CD4-positive, alpha-beta T cell treated with Interferon alpha-2 for 1 hour (primary cell): ENCODE measurements around the gene FEZF1.

ENCODE experiments used
- DNase-seq, 2 donors: peaks; one replicate each; pipeline ENCODE4 v3.0.0-alpha.2; 2020 to 2022

FEZF1 gene

GRCh38 chr7:122304319-122304975 lies at the start of gene FEZF1:
FEZF1 (minus strand) TSS chr7:122304750; CDS start chr7:122304437, 313 bp downstream.
- DNase-seq: no peak

- DNase-seq: no peak
Measured at GRCh38 chr7:122352454-122352853, 47.9 kb upstream of the FEZF1 start.

GRCh38 chr7:122350701-122351100 lies 46.2 kb upstream of the FEZF1 start:
- no peak for DNase-seq

- no peak for DNase-seq
Measured at GRCh38 chr7:122344303-122344620, 39.7 kb upstream of the FEZF1 start.

- DNase-seq: no peak
Measured at GRCh38 chr7:122343601-122344302, 39.2 kb upstream of the FEZF1 start.

- DNase-seq: no peak
Measured at GRCh38 chr7:122340427-122340826, 35.9 kb upstream of the FEZF1 start.

- no peak for DNase-seq
Measured at GRCh38 chr7:122339145-122339904, 34.8 kb upstream of the FEZF1 start.

GRCh38 chr7:122337011-122337410 lies 32.5 kb upstream of the FEZF1 start:
- DNase-seq: no peak

- DNase-seq: no peak
Measured at GRCh38 chr7:122329145-122329802, 24.7 kb upstream of the FEZF1 start.

GRCh38 chr7:122327969-122328368 lies 23.4 kb upstream of the FEZF1 start:
- no peak for DNase-seq

GRCh38 chr7:122316467-122317388 lies 12.2 kb upstream of the FEZF1 start:
- no peak for DNase-seq

- no peak for DNase-seq
Measured at GRCh38 chr7:122315507-122316466, 11.2 kb upstream of the FEZF1 start.

- no peak for DNase-seq
Measured at GRCh38 chr7:122314284-122314683, 9.7 kb upstream of the FEZF1 start.

GRCh38 chr7:122312789-122313188 lies 8.2 kb upstream of the FEZF1 start:
- no peak for DNase-seq

- DNase-seq: no peak
Measured at GRCh38 chr7:122311734-122312450, 7.3 kb upstream of the FEZF1 start.

- no peak for DNase-seq
Measured at GRCh38 chr7:122311050-122311700, 6.6 kb upstream of the FEZF1 start.

- no peak for DNase-seq
Measured at GRCh38 chr7:122310119-122311021, 5.8 kb upstream of the FEZF1 start.

GRCh38 chr7:122309421-122309820 lies 4.9 kb upstream of the FEZF1 start:
- no peak for DNase-seq

- no peak for DNase-seq
Measured at GRCh38 chr7:122307228-122307621, 2.7 kb upstream of the FEZF1 start.
